Measurements from ENCODE around the gene BRIP1.
"Not testable (repeated sequence)": the region's sequence is repeated elsewhere in the genome, so short reads cannot be mapped to it uniquely, and the experiment has no call there.

BRIP1 gene

DNA sequence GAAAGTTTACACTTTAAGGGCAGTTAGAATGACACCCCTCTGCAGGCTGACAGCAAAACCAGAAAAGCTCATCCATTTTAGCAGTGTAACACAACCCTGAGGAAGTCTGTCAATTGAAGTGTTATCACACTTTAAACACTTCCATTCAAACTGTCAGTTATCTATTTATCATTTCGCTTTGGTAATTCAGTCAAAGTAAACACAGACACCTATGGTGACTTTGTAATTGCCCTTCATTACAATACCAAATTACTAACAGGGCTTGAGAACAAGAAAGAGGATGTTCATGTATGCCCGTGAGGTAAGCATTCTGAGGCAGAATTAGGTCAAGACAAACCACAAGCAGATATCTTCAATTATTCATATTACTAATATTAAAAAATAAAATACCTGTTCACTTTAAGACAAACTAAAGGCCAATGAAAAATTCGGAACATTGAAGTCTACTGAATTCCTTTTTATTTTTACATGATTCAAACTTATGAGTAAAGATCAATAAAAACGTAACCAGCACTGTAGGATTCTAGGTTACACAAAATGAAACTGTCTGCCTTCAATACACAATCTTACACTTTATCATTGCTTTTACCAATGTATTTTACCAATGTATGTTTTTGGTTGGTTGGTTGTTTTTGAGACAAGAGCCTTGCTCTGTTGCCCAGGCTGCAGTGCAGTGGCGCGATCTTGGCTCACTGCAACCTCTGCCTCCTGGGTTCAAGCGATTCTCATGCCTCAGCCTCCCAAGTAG lies 57.1 kb downstream of the BRIP1 start:
- DNase-seq (ENCODE audit: extremely low read depth in 1 of 2, low read depth in 1 of 2) = no peak

DNA sequence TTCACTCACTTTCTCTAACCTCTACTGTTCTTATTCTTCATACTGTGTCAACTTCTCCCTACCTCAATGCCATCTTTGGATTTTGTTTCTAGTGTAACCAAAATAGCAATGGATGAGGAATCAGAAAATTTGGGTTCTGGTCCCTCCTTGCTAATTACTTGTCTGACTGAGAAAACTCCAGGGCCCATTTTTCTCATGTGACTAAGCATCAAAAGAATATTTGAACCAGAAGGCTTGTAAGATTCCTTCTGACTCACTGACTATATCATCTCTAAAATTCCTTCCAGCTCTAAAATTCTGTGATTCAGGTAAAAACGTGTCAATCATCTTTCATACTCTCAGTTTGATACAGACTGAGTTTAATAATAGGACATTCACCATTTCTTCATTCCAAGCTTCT lies 57.9 kb downstream of the BRIP1 start:
- no peak for DNase-seq (ENCODE audit: extremely low read depth in 1 of 2, low read depth in 1 of 2)

DNA sequence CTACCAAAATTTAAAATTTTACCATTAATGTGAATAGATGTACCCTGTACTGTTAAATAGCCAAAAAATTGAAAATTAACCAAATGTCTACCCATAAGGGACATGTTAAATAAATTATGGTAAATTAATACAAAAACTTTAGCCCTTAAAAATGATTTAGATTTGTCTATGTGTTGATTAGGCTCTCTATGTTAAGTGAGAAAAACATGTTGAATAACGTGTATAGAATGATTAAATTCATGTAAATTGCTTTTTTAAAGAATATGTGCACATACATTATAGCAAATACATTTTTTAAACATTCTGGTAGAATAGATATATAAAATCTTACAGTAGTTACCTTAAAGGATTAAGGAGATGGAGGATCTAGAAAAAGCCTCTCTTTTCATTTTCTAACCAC lies 59.5 kb downstream of the BRIP1 start:
- DNase-seq (ENCODE audit: extremely low read depth in 1 of 2, low read depth in 1 of 2) = no peak

GRCh38 chr17:61803216-61803615 lies 60.1 kb downstream of the BRIP1 start:
- DNase-seq (ENCODE audit: extremely low read depth in 1 of 2, low read depth in 1 of 2) = no peak

DNA sequence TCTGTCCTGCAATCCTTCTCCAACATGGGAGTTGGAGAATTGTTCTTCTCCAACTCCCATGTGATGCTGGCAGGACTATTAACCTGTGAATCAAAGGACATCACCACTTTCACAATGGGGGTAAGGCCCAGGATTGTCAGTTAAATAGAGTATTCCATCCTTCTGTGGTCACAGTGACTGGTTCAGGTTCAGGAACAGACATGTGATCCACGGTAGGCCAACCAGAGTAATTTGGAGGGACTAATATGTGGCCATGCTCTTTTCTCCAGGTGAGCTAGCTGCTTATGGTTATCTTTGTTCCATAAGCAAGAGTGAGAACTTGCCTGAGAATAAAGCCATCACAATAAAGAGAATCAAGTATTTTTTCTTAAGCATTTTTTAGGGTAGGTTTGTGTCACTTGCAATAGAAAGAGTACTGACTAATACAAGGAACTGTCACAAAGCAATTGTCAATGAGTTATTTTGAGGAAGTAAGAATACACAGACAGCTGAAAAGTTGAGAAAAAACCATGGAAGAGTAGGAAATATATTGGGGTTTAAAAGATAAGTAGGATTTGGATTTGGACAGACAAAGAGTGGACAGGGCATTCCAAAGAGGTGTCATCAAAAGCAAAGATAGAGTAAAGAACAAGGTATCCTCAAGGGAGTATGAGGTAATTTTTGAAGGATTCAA lies 63.4 kb downstream of the BRIP1 start:
- no peak for DNase-seq (ENCODE audit: extremely low read depth in 1 of 2, low read depth in 1 of 2)

DNA sequence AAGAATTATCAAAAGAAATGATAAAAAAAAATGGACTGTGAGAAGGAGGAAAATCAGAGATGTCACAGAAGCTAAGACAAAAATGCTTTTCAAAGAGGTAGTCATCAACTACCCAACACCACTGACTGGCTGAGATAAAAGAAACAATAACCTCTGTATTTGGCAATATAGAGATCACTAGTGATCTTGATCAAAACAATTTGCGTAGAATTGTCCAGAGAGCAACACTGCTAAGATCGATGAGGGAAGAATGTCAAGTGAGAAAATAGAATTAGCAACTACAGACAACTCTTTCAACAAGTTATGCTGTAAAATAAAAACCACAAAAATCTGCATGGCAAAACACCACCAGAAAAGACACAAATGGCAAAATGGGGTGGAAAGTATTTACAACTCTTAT lies 66.0 kb downstream of the BRIP1 start:
- DNase-seq (ENCODE audit: extremely low read depth in 1 of 2, low read depth in 1 of 2) = no peak

GRCh38 chr17:61795546-61795945 lies 67.8 kb downstream of the BRIP1 start:
- DNase-seq (ENCODE audit: extremely low read depth in 1 of 2, low read depth in 1 of 2) = no peak

DNA sequence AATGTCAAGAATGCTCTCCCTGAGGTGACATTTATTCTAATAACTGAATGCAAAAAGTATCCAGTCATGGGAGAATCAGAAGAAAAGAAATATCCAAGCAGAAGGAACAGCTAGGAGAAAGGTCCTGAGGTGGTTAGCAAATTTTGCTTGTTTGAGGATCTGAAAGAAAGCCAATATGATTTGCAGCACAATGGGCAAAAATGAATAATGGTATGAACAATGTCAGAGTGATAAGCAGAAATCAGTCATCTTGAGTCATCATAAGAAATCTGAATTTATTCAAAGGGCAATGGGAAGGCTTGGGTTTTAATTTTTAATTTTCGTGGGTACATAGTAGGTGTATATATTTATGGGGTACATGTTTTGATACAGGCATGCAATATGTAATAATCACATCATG lies 68.5 kb downstream of the BRIP1 start:
- no peak for DNase-seq (ENCODE audit: extremely low read depth in 1 of 2, low read depth in 1 of 2)

DNA sequence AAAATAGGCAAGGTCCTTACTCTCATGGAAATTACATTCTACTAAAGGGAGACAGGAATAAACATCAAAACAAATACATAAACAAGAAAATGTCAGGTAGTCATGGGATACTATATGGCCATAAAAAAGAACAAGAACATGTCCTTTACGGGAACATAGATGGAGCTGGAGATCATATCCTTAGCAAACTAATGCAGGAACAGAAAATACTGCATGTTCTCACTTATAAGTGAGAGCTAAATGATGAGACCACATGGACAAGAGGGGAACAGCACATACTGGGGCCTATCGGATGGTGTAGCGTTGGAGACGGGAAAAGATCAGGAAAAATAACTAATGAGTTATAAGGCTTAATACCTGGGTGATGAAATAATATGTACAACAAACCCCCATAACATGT lies 69.1 kb downstream of the BRIP1 start:
- no peak for DNase-seq (ENCODE audit: extremely low read depth in 1 of 2, low read depth in 1 of 2)

- no peak for DNase-seq (ENCODE audit: extremely low read depth in 1 of 2, low read depth in 1 of 2)
Measured at GRCh38 chr17:61793565-61793964, 69.8 kb downstream of the BRIP1 start.

DNA sequence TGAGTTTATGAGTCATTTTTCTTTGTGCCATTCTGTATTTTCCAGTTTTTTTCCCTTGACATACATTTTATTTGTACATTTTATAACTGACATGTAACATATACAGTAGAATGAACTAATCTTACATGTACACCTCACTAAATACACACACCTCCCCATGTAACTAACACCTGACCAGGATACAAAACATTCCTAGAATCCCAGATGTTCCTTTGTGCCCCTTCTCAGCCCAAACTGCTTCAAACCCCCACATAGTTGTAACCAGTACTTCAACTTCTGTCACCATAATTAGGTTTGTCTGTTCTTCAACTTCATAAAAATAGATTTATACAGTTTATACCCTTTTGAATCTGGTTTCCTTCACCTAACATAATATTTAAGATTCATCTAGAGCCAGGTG lies 73.5 kb downstream of the BRIP1 start:
- no peak for DNase-seq (ENCODE audit: extremely low read depth in 1 of 2, low read depth in 1 of 2)

DNA sequence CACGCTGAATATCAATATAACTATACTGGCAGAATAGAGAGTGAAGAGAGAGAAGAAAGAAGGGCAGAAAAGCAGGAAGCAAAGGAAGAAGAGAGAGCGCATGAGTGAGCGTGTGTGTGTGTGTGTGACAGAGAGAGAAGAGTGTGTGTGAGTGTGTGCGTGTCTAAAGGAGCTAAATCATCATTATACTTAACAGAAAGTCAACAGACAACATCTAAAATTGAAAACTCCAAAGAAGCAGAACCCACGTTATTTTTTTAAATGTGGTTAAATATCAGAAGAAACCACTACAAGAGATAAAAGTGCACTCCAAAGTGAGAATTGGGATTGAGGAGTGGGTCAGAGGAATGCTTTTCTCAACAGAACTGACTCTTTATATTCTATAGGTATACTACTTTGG lies 77.2 kb downstream of the BRIP1 start:
- no peak for DNase-seq (ENCODE audit: extremely low read depth in 1 of 2, low read depth in 1 of 2)

DNA sequence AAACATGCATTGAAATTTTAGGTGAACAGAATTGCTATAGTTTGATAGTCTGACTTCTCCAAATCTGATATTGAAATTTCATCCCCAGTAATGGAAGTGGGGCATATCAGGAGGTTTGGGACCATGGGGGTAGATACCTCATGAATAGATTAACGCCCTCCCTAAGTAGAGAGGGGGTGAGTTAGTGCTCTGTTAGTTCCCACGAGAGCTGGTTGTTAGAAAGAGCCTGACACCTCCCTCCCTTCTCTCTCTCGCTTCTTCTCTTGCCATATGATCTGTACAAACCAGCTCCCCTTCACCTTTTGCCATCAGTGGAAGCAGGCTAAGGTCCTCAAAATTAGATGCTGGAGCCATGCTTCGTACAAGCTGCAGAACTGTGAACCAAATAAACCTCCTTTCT lies 78.8 kb downstream of the BRIP1 start:
- DNase-seq (ENCODE audit: extremely low read depth in 1 of 2, low read depth in 1 of 2) = no peak

DNA sequence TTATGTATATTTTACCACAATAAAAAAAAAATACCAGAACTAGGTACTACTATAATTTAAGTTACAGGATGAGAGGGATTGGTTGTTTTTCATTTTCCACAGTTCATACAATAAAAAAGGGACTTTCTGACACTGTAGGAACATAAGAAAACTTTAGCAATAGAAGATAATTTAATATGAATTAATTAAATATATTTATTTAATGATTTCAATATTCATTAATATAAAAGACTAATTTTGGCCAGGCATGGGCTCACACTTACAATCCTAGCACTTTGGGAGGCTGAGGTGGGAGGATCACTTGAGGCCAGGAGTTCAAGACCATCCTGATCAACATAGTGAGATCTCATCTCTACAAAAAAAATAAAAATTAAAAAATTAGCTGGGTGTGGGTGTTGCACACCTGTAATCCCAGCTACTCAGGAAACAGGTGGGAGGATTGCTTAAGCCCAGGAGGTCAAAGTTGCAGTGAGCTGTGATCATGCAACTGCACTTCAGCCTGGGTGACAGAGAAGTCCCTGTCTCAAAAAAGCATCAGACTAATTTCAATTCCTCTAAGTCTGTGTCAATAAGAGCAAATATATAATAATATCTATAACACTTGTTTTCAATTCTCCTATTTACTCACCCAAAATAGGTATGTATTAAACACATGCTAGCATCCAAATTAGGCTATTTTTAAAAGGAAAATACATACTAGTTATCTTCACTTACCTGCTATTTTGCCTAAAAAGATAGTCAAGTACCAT lies 79.6 kb downstream of the BRIP1 start:
- DNase-seq (ENCODE audit: extremely low read depth in 1 of 2, low read depth in 1 of 2) = no peak

DNA sequence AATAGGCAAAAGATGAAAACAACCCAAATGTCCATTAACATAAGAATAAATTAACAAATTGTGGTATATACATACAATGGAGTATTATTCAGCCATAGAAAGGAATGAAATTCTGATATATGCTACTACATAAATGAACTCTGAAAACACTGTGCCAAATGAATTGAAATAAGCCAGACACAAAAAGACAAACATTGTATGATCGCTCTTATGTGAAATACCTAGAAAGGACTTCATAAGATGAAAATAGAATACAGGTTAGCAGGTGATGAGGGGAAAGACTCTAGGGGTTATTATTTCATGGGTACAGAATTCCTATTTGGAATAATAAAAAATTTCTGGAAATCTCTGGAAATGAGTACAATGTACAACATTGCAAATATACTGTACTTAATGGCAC lies 80.2 kb downstream of the BRIP1 start:
- DNase-seq (ENCODE audit: extremely low read depth in 1 of 2, low read depth in 1 of 2) = no peak

DNA sequence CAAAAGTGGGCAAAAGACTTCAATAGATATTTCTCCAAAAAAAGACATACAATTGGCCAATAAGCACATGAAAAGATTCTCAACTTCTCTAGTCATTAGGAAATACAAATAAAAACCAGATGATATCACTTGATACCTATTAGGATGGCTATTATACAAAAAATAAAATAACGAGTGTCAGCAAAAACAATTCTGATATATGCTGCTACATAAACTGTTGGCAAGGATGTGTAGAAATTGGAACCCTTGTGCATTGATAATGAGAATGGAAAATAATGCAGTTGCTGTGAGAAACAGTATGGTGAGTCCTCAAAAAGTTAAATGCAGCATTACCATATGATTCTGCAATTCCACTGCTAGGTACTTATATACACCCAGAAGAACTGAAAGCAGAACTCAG lies 80.6 kb downstream of the BRIP1 start:
- no peak for DNase-seq (ENCODE audit: extremely low read depth in 1 of 2, low read depth in 1 of 2)

- no peak for DNase-seq (ENCODE audit: extremely low read depth in 1 of 2, low read depth in 1 of 2)
Measured at GRCh38 chr17:61775364-61775763, 88.0 kb downstream of the BRIP1 start.

DNA sequence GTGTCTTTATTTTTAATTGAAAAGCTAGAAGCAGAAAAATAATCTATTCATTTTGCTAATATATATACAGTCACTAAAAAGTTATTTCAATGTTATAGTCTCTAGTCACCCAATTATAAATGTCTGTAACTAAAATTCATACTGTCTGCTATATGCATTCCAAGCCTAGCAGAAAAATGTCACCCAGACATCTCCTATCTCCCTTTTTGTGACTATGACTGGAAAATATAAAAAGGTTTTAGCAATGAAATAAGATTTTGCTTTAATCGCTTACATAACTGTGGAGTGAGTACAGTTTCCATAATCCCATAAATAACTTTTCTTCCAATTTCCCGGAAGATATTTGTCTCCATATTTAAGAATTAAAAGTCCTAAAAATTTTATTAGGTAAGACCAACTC lies 88.6 kb downstream of the BRIP1 start:
- DNase-seq (ENCODE audit: extremely low read depth in 1 of 2, low read depth in 1 of 2) = no peak

GRCh38 chr17:61774087-61774486 lies 89.2 kb downstream of the BRIP1 start:
- DNase-seq (ENCODE audit: extremely low read depth in 1 of 2, low read depth in 1 of 2) = not testable (repeated sequence)

- no peak for DNase-seq (ENCODE audit: extremely low read depth in 1 of 2, low read depth in 1 of 2)
Measured at GRCh38 chr17:61770752-61771533, 92.4 kb downstream of the BRIP1 start.

DNA sequence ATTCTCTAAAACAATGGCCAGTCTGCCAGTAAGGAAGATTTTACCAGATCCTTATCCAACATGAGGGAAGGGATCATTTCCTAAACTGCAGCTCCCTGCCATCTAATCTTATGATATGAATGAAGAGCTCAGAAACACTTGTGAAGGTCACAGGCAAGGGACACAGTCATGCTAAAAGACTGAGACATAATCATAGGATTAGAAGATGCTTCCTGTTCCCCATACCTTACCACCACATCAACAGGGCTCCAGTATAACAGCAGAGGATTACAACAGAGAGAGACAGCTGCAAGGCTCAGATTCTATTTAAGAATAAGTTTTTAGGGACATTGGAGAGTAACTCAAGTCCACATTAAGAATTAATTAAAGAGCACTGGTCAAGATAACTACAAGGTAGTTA lies 93.3 kb downstream of the BRIP1 start:
- no peak for DNase-seq (ENCODE audit: extremely low read depth in 1 of 2, low read depth in 1 of 2)

All from stimulated activated CD8-positive, alpha-beta memory T cell treated with anti-CD3 and anti-CD28 coated beads, Interleukin-7, amount 100 ng/mL, for 48 hours (primary cell).